Measurements from ENCODE around the gene CABLES2.

CABLES2 gene

DNA sequence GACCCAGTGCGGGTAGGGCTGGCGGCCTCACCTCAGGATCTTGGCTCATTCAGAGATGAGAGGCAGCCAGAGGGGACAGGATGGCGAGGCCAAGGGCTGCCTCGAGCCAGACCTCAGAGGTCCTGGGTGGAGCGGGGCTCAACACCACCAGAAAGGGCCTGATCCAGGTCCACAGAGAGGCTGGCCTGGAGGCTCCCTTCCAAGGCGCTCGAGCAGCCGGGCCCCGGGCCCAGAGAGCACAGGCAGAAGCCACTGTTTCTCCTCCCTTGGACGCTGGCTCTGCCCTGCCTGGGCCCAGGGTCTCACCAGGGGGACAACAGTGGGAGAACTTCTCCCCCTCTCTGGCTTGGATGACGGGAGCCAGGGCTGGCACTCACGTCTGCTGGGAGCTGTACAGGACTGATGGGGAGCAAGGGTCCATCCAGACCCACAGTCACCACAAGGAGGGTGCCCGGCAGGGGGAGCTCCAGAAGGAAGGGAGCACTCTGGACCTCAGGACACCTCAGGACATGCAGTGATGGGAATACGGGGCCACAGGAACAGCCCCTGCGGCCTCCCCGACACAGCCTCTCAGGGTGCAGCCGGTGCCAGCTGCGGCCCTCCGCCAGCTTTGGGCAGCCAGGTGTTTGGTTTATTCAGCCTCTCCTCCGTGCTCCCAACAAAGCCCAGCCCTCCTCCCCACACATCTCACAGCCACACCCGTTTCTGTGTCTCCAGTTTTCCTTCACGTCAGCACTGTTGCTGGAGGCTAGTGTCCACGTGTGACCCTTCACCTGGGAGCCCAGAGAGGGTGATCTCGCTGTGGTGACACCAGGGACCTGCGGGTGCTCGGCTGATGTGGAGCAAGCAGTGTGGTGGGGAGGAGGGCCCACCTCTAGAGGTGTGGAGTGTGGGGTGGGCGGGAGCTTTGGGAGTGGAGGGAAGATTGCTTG lies 11.5 kb downstream of the CABLES2 start:
- no peak overlapping the region for H3K27ac Mint-ChIP-seq
- H3K36me3 Mint-ChIP-seq: peaks cover 10% of the 10 kb centered on the region
- peaks cover 7% of the 10 kb centered on the region for H3K4me1 Mint-ChIP-seq
- no peaks in the 10 kb centered on the region for H3K27me3 Mint-ChIP-seq
- no peak for DNase-seq (ENCODE audit: low spot score in 2 of 2)
- no peak for ATAC-seq (ENCODE audit: low read depth)
- H3K4me3 Mint-ChIP-seq: no peak overlapping the region
- H3K9me3 Mint-ChIP-seq: peaks cover 4% of the 10 kb centered on the region

GRCh38 chr20:62394248-62395245 lies 12.5 kb downstream of the CABLES2 start:
- no peak overlapping the region for H3K4me3 Mint-ChIP-seq
- H3K27ac Mint-ChIP-seq: no peak overlapping the region

GRCh38 chr20:62393830-62394229 lies 13.3 kb downstream of the CABLES2 start:
- Mint-ChIP-seq H3K4me1 (peaks cover 7% of the 10 kb centered on the region), H3K27me3 (no peaks in the 10 kb centered on the region), H3K27ac (no peak overlapping the region), H3K36me3 (peaks cover 15% of the 10 kb centered on the region), H3K4me3 (no peak overlapping the region), H3K9me3 (peaks cover 4% of the 10 kb centered on the region)
- ATAC-seq (ENCODE audit: low read depth) (no peak), DNase-seq (ENCODE audit: low spot score in 2 of 2) (no peak)

More at GRCh38 chr20:62394248-62395245, 12.5 kb downstream of the CABLES2 start:
- DNase-seq (ENCODE audit: low spot score in 2 of 2) (no peak), ATAC-seq (ENCODE audit: low read depth) (no peak)
- Mint-ChIP-seq H3K27me3 (no peaks in the 10 kb centered on the region), H3K4me1 (peaks cover 7% of the 10 kb centered on the region), H3K36me3 (peaks cover 12% of the 10 kb centered on the region), H3K9me3 (peaks cover 4% of the 10 kb centered on the region)

DNA sequence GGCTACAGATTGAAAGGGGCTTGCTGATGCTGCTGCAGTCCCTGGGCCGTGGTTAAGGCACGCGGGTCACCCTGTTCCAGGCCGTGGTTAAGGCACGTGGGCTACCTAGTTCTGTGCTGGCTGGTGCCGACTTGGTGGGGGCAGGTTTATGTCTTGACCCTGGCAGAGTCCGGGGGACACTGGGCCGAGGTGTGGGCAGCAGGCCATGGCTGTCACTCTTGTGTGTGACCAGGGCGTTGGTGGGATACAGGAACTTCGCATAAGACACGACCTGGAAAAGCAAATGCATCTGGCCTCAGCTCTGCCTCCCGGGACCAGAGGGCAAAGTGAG lies 13.8 kb downstream of the CABLES2 start:
- Mint-ChIP-seq H3K4me1 (peaks cover 7% of the 10 kb centered on the region), H3K27me3 (no peaks in the 10 kb centered on the region), H3K27ac (no peak overlapping the region), H3K4me3 (no peak overlapping the region), H3K9me3 (peaks cover 4% of the 10 kb centered on the region), H3K36me3 (peaks cover 15% of the 10 kb centered on the region)
- ATAC-seq (ENCODE audit: low read depth) (no peak), DNase-seq (ENCODE audit: low spot score in 2 of 2) (no peak)

GRCh38 chr20:62392621-62393334 lies 14.3 kb downstream of the CABLES2 start:
- peaks cover 10% of the 10 kb centered on the region for H3K36me3 Mint-ChIP-seq
- H3K4me3 Mint-ChIP-seq: no peak overlapping the region
- peaks cover 6% of the 10 kb centered on the region for H3K4me1 Mint-ChIP-seq
- no peak for ATAC-seq (ENCODE audit: low read depth)
- H3K27me3 Mint-ChIP-seq: no peaks in the 10 kb centered on the region
- no peaks in the 10 kb centered on the region for H3K9me3 Mint-ChIP-seq
- DNase-seq (ENCODE audit: low spot score in 2 of 2): no peak
- H3K27ac Mint-ChIP-seq: no peak overlapping the region

- ATAC-seq (ENCODE audit: low read depth) (no peak), DNase-seq (ENCODE audit: low spot score in 2 of 2) (no peak)
- Mint-ChIP-seq H3K27ac (no peak overlapping the region), H3K27me3 (no peaks in the 10 kb centered on the region), H3K9me3 (no peaks in the 10 kb centered on the region), H3K36me3 (peaks cover 8% of the 10 kb centered on the region), H3K4me1 (peaks cover 10% of the 10 kb centered on the region), H3K4me3 (no peak overlapping the region)
These were observed 15.0 kb downstream of the CABLES2 start for GRCh38 chr20:62392077-62392418.

- H3K27ac Mint-ChIP-seq: no peak overlapping the region
These were observed 15.7 kb downstream of the CABLES2 start for GRCh38 chr20:62391165-62392076.

DNA sequence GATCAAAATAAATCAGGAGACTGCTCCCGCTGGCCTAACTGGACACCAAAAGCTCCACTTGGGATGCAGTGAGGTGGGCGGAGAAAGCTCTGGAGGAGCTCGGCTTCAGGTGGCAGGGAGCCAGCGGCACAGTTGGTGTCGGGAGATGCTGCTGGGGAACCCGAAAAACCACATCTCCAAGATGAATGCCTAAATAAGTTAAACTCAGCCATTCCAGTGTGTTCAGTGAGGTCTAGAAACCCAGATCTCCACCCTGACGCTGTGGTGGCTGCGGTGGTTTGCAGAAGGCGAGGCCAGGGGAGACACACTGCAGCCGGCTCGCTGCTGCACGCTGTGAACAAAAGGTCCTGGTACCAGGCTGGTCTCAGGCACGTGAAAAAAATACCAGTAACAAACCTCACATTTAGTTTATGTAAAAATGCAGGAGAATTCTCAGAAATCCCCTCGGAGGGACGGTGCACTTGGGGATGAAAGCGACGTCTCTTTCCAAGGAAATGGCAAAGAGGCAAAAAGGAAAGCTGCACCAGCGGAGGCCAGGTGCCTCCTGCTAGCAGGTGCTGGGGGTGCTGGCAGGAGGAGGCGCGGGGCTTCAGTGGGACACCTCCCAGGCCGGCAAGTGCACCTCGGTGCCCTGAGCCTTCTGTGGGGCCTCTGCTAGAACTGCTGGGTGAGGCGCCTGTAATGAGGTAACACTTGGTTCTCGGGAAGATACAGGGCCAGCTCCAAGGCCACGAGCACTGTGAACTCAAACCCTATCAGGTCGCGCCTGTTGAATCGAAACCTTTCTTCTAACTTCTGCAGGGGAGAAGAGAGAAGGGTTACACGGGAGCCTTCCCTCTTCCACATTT lies 16.5 kb downstream of the CABLES2 start:
- DNase-seq (ENCODE audit: low spot score in 2 of 2): no peak
- Mint-ChIP-seq H3K27ac (no peak overlapping the region), H3K4me3 (no peak overlapping the region)

More at GRCh38 chr20:62391165-62392076, 15.7 kb downstream of the CABLES2 start:
- peaks cover 10% of the 10 kb centered on the region for H3K4me1 Mint-ChIP-seq
- no peak overlapping the region for H3K4me3 Mint-ChIP-seq
- ATAC-seq (ENCODE audit: low read depth): no peak
- H3K27me3 Mint-ChIP-seq: no peaks in the 10 kb centered on the region
- peaks cover 8% of the 10 kb centered on the region for H3K36me3 Mint-ChIP-seq
- DNase-seq (ENCODE audit: low spot score in 2 of 2): no peak
- H3K9me3 Mint-ChIP-seq: no peaks in the 10 kb centered on the region

GRCh38 chr20:62389601-62390087 lies 17.4 kb downstream of the CABLES2 start:
- Mint-ChIP-seq H3K4me3 (no peak overlapping the region), H3K4me1 (peaks cover 18% of the 10 kb centered on the region), H3K27ac (no peak overlapping the region), H3K9me3 (no peaks in the 10 kb centered on the region), H3K27me3 (no peaks in the 10 kb centered on the region), H3K36me3 (peaks cover 5% of the 10 kb centered on the region)
- ATAC-seq (ENCODE audit: low read depth) (no peak), DNase-seq (ENCODE audit: low spot score in 2 of 2) (no peak)

More for the DNA sequence above, 16.5 kb downstream of the CABLES2 start:
- Mint-ChIP-seq H3K36me3 (peaks cover 8% of the 10 kb centered on the region), H3K27me3 (no peaks in the 10 kb centered on the region), H3K4me1 (peaks cover 14% of the 10 kb centered on the region), H3K9me3 (no peaks in the 10 kb centered on the region)
- no peak for ATAC-seq (ENCODE audit: low read depth)

- no peak overlapping the region for H3K27ac Mint-ChIP-seq
- no peaks in the 10 kb centered on the region for H3K27me3 Mint-ChIP-seq
- no peaks in the 10 kb centered on the region for H3K9me3 Mint-ChIP-seq
- H3K36me3 Mint-ChIP-seq: peaks cover 5% of the 10 kb centered on the region
- ATAC-seq (ENCODE audit: low read depth) (no peak), DNase-seq (ENCODE audit: low spot score in 2 of 2) (no peak)
- peak overlapping the region; percentile 11 for H3K4me3 Mint-ChIP-seq
- H3K4me1 Mint-ChIP-seq: peaks cover 18% of the 10 kb centered on the region
These were observed 18.1 kb downstream of the CABLES2 start for GRCh38 chr20:62388839-62389600.

GRCh38 chr20:62387933-62388635 lies 19.0 kb downstream of the CABLES2 start:
- Mint-ChIP-seq H3K36me3 (peaks cover 5% of the 10 kb centered on the region), H3K4me1 (peaks cover 21% of the 10 kb centered on the region), H3K27ac (peak overlapping the region; percentile 92), H3K4me3 (peak overlapping the region; percentile 96), H3K27me3 (no peaks in the 10 kb centered on the region), H3K9me3 (no peaks in the 10 kb centered on the region)
- ATAC-seq (ENCODE audit: low read depth) (no peak), DNase-seq (ENCODE audit: low spot score in 2 of 2) (no peak)

All from memory B cell (primary cell).